DMS53 (cell line): Measurements from ENCODE around the gene COQ2.
"Not testable (repeated sequence)": the region's sequence is repeated elsewhere in the genome, so short reads cannot be mapped to it uniquely, and the experiment has no call there.

Source experiments
- DNase-seq: peaks from one replicate; lab custom pipeline; 2025; lab: John Stamatoyannopoulos, UW

COQ2 gene

DNA sequence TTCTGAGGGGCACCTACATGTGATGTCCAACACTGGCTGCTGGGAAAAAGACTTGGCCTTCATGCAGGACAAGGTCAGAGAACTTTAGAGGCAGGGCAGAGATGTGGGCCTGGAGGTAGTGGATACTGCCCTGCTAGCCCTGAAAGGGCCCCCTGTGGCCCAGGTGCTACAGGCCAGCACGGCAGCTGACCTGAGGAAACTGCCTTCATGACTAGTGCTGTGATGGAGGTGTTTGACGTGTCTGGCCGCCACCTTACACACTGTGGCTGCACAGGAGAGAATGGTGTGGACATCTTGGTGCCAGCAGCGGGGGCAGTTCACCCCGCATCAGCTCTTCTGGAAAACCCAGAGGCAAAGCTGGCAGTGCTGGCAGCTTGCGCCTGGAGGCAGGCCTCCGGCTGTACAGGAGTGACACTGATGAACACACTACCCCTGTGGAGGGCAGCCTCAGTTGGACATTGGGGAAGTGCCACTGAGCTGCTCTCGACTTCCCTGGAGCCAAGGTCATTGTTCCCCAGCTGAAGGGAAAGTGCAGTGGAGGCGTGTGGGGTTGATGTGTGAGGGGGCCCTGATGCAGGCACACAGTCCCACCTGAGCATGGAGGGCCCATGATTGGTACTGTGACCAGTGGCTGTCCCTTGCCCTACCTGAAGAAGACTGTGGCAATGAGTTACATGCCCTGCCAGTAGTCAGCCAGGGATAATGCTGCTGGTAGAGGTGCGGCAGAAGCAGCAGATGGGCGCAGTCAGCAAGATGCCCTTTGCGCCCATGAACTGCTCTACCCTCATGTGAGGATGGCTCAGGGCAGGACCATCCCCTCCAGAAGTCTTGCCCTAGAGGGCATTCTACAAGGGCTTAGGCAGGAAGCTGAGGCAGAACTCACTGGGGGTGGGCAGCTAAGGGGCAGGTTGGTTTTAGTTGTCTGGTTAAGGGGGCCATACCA lies 36.9 kb downstream of the COQ2 start:
- DNase-seq: no peak

- no peak for DNase-seq
Observed at GRCh38 chr4:83241132-83241531, 43.5 kb downstream of the COQ2 start.

- DNase-seq: no peak
Observed at GRCh38 chr4:83240379-83240875, 44.2 kb downstream of the COQ2 start.

GRCh38 chr4:83238393-83239248 lies 46.0 kb downstream of the COQ2 start:
- DNase-seq: no peak

DNA sequence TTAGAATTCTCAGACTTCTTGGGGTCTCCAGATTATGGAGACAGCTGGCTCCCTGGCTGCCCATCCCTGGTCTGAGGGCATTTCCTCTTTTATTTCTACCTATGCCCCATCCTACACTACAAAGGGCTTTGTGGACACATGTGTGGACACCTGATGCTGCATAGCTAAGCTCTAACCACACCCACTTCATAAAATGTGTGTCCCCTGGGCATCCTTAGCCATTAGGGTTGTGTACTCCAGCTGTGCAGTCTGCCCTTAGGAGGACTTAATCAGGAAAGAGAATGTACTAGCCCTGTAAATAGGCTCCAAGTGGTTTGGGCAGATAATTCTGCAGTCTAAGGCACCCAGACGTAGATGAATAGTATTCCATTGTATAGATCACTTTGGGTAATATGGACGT lies 47.0 kb downstream of the COQ2 start:
- DNase-seq: no peak

- not testable (repeated sequence) for DNase-seq
Observed at GRCh38 chr4:83235645-83236133, 48.9 kb downstream of the COQ2 start.

DNA sequence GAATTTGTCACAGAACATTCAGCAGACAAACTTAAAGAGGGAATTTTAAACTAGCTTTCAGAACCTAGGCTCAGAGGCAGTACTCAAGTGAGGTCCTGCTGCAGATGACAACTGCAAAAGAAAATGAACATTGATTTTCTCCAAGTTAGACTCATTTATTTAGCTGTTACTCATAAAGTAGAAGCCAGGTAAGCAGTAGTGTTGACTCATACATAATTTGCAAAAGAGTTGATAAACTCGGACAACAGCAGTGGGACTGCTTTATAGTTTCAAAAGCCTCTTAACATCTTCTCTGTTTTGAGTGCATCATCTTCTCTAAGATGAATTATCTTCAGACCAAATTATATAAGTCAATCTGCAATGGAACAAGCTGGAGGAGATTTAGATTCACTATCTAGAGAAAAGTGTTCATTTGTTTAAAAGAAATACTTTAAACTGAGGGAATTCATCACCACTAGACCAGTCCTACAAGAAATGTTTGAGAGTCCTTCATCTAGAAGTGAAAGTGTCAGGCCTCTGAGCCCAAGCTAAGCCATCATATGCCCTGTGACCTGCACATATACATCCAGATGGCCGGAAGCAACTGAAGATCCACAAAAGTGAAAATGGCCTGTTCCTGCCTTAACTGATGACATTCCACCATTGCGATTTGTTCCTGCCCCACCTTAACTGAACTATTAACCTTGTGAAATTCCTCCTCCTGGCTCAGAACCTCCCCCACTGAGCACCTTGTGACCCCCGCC lies 49.5 kb downstream of the COQ2 start:
- DNase-seq: no peak

DNA sequence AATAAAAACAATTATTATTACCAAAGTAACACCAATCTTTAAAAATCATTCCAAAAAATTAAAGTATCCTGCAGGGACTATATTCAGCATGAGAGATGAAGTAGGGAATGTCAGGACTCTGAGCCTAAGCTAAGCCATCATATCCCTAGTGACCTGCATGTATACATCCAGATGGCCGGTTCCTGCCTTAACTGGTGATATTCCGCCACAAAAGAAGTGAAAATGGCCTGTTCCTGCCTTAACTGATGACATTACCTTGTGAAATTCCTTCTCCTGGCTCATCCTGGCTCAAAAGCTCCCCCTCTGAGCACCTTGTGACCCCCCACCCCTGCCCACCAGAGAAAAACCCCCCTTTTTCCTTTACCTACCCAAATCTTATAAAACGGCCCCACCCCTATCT lies 50.2 kb downstream of the COQ2 start:
- not testable (repeated sequence) for DNase-seq

GRCh38 chr4:83232082-83232481 lies 52.5 kb downstream of the COQ2 start:
- no peak for DNase-seq

GRCh38 chr4:83231620-83232076 lies 53.0 kb downstream of the COQ2 start:
- no peak for DNase-seq

DNA sequence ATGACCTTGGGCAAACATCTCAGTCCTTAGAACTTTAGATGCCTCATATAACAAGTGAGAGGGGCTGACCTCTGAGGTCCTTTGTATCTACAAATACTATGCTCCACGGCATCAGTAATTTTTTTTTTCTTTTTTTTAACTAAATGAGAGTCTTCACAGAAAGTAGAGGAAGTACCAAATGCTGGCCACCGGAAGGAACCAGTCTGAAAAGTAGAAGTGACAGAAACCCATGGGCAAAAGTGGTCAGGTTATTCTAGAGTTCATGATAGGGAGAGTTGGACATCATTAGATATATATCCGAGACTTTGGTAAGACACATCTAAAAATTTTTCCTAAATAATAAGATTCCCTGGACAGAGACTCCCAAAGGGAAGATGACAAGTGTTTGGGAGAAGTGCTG lies 53.7 kb downstream of the COQ2 start:
- DNase-seq: no peak

DNA sequence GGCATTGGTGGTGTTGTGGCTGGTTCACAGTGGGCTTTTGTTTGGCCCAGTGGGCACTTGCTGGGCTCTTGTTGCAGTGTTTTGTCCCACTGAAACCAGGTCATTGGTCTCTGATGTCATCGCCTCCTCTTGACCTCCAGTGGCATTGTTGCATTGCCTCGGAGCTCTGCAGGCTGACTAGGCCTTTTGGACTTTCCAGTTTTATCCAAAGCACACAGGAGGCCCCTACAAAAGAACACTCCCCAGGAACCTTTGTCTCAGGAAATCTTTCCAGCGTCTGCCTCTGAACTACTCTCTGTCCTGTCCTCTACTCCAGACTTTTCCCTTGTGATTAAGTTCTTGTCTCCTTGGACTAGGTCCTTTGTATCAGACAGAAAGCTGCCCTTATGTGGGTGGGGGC lies 54.8 kb downstream of the COQ2 start:
- no peak for DNase-seq

DNA sequence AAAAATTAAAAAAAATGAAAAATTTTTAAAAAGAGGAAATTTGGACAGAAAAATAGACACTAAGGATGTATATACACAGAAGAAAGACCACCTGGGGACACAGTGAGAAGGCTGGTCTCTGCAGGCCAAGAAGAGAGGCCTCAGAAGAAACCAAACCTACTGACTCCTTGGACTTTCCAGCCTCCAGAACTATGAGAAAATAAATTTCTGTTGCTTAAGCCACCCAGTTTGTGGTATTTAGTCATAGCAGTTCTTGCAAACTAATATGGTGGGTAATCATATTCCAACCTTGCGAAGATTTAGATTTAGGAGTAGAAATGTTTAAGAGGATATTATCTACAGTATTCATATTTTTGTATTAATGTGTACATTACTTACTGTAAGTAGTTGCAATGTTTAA lies 56.4 kb downstream of the COQ2 start:
- no peak for DNase-seq

DNA sequence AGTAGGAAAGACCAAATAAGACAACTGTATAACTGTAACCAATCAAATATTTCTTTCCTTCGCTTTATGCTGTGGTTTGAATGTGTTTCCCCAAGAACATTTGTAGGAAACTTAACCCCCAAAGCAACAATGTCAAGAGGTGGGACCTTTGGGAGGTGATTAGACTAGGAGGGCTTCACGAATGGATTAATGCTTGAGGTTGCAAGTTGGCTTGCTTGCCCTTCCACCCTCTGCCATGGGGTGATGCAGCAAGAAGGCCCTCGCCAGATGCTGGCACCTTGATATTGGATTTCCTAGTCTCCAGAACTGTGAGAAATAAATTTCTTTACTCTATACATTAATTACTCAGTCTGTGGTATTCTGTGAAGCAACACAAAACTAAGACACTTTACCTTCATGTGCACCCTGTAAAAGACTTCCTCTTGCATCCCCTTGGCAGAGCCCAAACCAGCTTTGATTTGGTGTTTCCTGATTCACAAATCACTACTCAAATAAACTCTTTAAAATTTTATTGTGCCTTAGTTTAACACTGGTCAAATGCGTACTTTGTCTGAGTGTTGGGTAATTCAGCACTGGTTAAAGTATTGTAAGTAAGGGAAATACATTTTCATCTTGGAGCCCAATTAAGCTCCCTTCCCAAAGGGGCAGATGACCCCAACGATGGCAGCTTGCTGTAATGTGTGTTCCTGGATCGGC lies 59.9 kb downstream of the COQ2 start:
- no peak for DNase-seq

GRCh38 chr4:83223781-83224180 lies 60.8 kb downstream of the COQ2 start:
- no peak for DNase-seq

- DNase-seq: no peak
Observed at GRCh38 chr4:83221897-83222441, 62.6 kb downstream of the COQ2 start.

DNA sequence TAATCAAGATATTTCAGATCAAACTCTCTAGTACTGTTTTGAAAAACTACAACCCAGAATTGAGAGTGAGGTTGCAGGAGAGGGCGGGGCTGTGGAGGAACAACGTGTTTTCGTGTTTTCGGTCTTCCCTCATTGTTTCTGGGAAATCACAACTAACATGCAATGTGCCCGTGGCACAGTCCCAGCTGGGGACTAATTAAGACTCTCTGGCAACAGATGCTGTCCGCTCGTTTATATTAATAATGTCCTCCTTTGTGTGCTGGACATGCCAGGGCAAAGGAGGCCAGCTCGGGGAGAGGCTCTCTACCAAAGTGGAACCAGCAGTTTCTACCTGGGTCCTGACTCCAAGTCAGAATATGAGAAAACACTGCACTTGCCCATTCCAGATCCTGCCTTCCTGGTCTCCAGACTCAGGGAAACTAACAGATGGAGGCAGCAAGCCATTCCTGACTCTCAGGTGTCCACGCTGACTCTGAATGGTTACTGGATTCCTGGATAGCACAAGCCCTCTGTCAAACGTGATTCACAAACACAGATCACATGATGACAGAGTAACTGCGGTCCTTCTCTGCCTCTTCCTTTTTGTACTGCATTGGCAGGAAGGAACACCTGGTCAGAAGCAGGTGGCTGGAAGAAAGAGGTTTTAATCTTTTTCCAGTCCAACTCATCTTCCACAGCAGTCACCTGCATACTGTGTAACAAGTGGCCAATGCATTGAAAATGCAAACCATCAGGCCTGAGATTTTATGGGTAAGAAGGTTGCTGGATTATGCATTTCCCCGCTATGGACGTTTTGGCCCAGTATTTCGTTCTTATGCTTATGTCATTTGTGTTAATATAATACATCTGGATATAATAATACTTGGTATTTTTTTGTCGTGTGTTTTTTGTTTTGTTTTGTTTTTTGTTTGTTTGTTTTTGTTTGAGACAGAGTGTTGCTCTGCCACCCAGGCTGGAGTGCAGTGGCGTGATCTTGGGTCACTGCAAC lies 65.0 kb downstream of the COQ2 start:
- DNase-seq: peak; percentile 59

- DNase-seq: peak; percentile 15
Observed at GRCh38 chr4:83217721-83218522, 66.7 kb downstream of the COQ2 start.
